RWPE1 (cell line): ENCODE data around the gene SMYD5.
A peak's percentile ranks its signal among the peaks of the same experiment; 100 is the strongest.

Source experiments
- CTCF ChIA-PET: fragments of 350-600 bp; sonication (Branson Sonifier 250); formaldehyde crosslinking; extraction: SDS; loops from one replicate; lab custom pipeline; 2021; lab: Yijun Ruan, JAX
- POLR2A ChIA-PET: fragments of 400-600 bp; formaldehyde crosslinking; extraction: SDS; loops from one replicate; lab custom pipeline; 2020; ENCODE audit warnings: antibody characterized with exemption; ENCODE audit not compliant: low non-redundant PET; lab: Yijun Ruan, JAX
- DNase-seq: peaks from one replicate; pipeline ENCODE4 v3.0.0; 2012; ENCODE audit warnings: low spot score
- H3K27ac ChIP-seq: fragments of 450-650 bp; 2 replicates; pipeline ENCODE4 v1.5.1; 2017
- TF ChIP-seq, protein P1 (sequence below): fragments of 450-650 bp; conservative IDR thresholded peaks from 2 replicates; pipeline ENCODE4 v1.5.1; 2017; ENCODE audit warnings: low read depth, mild to moderate bottlenecking

The SMYD5 gene

DNA sequence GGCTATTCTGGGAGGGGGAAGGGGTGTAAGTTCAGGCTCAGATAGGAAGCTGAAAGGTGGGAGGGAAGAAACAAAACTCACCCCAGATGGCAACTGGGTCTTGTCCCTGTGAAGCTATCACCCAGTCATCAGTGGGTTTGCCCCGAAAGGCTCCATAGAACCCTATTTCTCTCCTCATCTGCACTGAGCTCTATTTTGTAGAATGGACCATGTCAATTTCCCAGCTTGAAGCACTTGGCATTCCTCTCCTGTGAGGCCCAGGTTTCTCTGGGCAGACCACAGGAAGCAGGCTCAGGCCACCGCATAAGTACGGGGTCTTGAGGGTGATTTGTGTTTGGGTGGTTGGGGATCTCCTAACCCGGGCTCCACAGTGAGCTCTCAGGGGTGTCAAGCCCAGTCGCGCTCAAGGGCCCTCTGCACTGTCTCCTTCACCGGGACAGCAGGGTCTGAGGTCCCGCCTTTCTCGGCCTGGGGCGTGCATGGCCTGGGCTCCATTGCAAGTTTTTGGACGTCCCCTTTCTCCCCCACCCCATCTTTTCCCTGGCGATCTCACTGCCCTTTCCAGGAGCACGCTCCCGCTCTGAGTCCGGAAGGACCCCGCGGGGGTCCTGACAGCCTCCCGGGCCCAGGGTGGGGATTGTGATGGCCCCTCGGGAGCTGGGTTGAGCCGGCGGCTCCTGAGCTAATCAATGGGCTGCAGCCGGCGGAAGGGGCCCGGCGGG lies 38.9 kb upstream of the SMYD5 start:
- ChIA-PET POLR2A (no interaction called here), CTCF (interaction anchor here (0.6 kb wide), 1 partner anchor 89 kb away, joined by 3 read pairs; no protein-coding TSS in a partner anchor)
- H3K27ac ChIP-seq: no peak overlapping the region
- DNase-seq: no peak
- TF ChIP-seq, protein P1, sequence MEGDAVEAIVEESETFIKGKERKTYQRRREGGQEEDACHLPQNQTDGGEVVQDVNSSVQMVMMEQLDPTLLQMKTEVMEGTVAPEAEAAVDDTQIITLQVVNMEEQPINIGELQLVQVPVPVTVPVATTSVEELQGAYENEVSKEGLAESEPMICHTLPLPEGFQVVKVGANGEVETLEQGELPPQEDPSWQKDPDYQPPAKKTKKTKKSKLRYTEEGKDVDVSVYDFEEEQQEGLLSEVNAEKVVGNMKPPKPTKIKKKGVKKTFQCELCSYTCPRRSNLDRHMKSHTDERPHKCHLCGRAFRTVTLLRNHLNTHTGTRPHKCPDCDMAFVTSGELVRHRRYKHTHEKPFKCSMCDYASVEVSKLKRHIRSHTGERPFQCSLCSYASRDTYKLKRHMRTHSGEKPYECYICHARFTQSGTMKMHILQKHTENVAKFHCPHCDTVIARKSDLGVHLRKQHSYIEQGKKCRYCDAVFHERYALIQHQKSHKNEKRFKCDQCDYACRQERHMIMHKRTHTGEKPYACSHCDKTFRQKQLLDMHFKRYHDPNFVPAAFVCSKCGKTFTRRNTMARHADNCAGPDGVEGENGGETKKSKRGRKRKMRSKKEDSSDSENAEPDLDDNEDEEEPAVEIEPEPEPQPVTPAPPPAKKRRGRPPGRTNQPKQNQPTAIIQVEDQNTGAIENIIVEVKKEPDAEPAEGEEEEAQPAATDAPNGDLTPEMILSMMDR: no peak

DNA sequence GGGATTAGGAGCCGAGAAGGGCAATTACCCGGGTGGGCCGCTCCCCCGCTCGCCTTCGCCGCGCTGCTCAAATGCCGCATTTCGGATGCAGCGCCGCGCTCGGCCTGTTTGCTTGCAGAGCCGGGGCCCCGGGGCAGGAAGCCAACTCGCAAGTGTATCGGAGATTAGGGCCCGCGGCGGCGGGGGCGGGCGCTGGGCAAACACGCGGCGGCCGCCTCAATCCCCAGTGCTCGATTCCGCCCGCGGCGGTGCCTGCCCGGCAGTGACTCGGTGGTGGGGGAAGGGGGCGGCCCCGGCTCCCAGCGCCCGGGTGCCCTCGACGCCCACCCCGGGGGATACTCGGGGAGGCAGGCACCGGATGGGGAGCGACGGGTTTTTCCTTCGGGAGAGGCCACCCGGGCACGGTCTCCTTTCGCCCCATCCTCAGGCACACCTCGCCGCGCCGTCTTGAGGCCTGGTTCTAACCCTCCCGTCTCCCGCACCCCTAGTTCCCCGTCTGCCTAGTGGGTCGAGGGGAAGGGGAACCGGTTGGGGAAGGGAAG lies 38.3 kb upstream of the SMYD5 start:
- DNase-seq: no peak
- H3K27ac ChIP-seq: no peak overlapping the region
- ChIA-PET CTCF (interaction anchor here (0.6 to 1.8 kb wide), 4 partner anchors 79 to 288 kb away, joined by 3 to 12 read pairs (median 4); partner anchors contain the start of gene SPR), POLR2A (no interaction called here)
- TF ChIP-seq, protein P1: no peak

DNA sequence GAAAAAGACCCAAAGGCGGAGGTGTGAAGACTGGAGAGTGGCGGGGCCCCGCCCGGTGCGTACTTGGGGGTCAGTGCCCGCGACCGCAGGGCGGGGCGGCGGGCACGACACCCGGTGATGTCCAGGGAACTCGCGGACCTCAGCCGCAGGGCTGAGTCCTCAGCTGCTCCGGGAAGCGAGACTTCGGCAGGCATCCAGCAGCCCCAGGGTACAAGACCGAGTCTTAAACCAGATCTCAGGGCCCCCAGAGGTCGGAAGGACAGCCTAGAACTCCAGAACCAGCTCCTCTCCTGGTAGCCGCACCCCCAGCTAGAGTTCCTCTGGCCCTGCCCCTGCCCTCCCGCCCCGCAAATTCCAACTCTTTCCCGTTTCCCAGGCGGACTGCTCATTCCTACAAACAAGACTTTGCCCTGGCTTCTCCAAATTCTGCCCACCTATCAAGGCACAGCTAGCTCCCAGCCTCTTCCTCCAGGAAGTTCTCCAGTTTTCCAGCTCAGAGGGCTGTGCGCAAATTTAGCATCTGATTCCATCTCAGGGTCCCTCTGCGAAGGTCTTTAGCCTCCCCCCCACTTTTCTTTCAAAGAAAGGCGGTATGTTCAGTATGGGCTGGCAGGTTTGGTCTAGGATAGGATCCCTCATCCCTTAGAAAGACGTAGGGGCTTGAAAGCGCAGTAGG lies 37.7 kb upstream of the SMYD5 start:
- TF ChIP-seq, protein P1: no peak
- POLR2A ChIA-PET: interaction anchor here (1.5 kb wide), 1 partner anchor 58 kb away, joined by 4 read pairs; the partner anchor contains the start of gene CCT7
- H3K27ac ChIP-seq: no peak overlapping the region
- no peak for DNase-seq
- CTCF ChIA-PET: interaction anchor here (0.6 to 3.2 kb wide), 32 partner anchors 10 to 416 kb away, joined by 3 to 32 read pairs (median 6); partner anchors contain the start of genes NOTO, SFXN5 and SPR

DNA sequence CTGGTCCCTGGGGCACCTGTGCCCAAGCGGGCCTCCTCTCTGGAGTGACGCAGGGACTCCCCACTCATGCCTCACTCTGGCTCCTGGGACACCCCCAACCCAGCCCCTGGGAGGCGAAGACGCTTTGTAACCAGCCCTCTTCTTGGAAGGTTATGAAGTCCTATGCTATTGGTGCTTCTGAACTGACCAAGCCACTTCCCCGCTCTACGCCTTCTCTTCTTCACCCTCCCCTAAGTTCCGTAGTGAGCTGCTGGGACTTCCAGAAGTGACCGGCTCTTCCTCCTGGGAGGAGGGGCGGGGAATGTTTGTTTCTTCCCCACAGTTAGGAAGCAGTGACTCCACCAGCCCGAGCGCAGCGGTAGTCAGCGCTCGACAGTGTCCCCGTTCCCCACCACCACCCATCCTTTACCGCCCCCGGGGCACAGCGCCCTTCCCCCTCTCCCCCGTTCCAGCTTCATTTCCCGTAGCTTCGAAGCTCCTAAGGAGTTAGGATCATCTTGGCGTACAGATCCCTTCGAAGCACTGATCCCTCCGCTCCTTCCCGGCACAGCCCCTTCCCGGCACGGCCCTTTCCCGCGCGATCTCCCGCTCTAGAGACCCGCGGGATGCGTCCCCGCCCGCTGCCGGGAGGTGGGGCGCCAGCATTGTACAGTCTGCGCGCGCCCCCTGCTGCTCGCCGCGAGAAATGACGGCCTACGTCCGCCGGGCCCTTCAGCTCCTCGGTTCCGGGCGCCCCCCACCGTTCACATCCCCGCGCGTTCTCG lies 37.0 kb upstream of the SMYD5 start:
- POLR2A ChIA-PET: interaction anchor here (1.5 kb wide), 1 partner anchor 57 kb away, joined by 4 read pairs; the partner anchor contains the start of gene CCT7
- CTCF ChIA-PET: interaction anchor here (0.5 to 3.2 kb wide), 45 partner anchors 9 to 415 kb away, joined by 3 to 32 read pairs (median 5); partner anchors contain the start of genes NOTO, SFXN5 and SPR
- H3K27ac ChIP-seq: no peak overlapping the region
- peak; percentile 90 for DNase-seq
- TF ChIP-seq, protein P1: peak; percentile 98

DNA sequence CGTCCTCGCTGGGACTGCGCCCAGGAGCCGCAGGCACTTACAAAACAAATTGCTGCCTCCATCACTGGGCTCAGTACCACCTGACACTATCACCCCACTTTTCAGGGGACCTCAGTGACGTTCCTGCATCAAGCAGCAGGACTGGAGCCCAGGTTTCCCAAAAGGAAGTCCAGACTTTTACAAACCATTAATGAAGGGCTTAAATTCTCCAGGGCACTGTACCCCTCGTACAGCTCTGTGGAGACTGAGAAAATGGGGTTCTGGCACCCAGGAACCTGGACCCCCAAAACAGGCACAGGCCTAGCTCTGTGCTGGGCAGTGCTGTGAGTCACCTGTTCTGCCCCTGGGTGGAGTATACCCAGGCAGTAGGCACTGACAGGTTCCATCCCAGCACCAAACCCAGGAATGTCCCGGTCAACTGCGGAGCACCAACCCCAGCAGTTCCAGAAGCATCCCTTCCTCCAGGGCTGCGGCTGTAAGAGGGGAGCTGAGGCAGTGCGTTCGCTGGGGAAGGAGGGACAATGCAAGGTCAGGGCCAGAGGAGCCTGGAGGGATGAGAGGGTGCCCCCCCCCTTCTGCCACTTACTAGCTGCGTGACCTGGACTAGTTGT lies 36.3 kb upstream of the SMYD5 start:
- ChIA-PET CTCF (interaction anchor here (0.6 to 3.2 kb wide), 38 partner anchors 8 to 405 kb away, joined by 3 to 32 read pairs (median 5); partner anchors contain the start of genes NOTO, SFXN5 and SPR), POLR2A (interaction anchor here (1.5 kb wide), 1 partner anchor 56 kb away, joined by 4 read pairs; the partner anchor contains the start of gene CCT7)
- no peak for DNase-seq
- H3K27ac ChIP-seq: no peak overlapping the region
- TF ChIP-seq, protein P1: peak; percentile 56
